A549 (cell line): ENCODE data around the gene ATP11A.

Source experiments
- CBX8 ChIP-seq: fragments of 200-600 bp; sonication (generic); IDR thresholded peaks from 2 replicates; pipeline ENCODE4 v1.6.1; 2016
- EP300 ChIP-seq, 2 experiments: fragments of >200 bp; sonication (Bioruptor Twin); formaldehyde crosslinking; IDR thresholded peaks; 2 replicates in 1 of 2; 3 replicates in 1 of 2; pipeline ENCODE4 v1.6.1; 2016 to 2017
- FOSL2 ChIP-seq, 2 experiments: fragments of 450-650 bp in 1 of 2; fragments of >200 bp in 1 of 2; sonication (Bioruptor Twin) in 1 of 2; formaldehyde crosslinking; IDR thresholded peaks; 2 replicates each; pipeline versions ENCODE4 v1.5.0 to v1.6.1; 2016 to 2020; ENCODE audit warnings: mild to moderate bottlenecking in 1 of 2, moderate library complexity in 1 of 2
- HDAC2 ChIP-seq: fragments of 200-600 bp; sonication (generic); IDR thresholded peaks from 2 replicates; pipeline ENCODE4 v1.6.1; 2016
- JUN ChIP-seq, 2 experiments: fragments of >200 bp; sonication (Bioruptor Twin); formaldehyde crosslinking; IDR thresholded peaks; 2 replicates in 1 of 2; 3 replicates in 1 of 2; pipeline ENCODE4 v1.6.1; 2016 to 2017
- PHF8 ChIP-seq: fragments of 200-600 bp; sonication (generic); IDR thresholded peaks from 2 replicates; pipeline ENCODE4 v1.6.1; 2016; ENCODE audit warnings: low read depth, mild to moderate bottlenecking, antibody characterized with exemption, moderate library complexity, borderline replicate concordance
- POLR2A ChIP-seq: IDR thresholded peaks from 2 replicates; pipeline ENCODE4 v1.6.1; 2012; ENCODE audit warnings: mild to moderate bottlenecking, low read length
- RAD21 ChIP-seq, 2 experiments: fragments of >200 bp in 1 of 2; sonication (Bioruptor Twin) in 1 of 2; formaldehyde crosslinking in 1 of 2; IDR thresholded peaks in 1 of 2; conservative IDR thresholded peaks in 1 of 2; 2 replicates in 1 of 2; 3 replicates in 1 of 2; pipeline ENCODE4 v1.6.1; 2012 to 2018; ENCODE audit warnings: inconsistent platforms in 1 of 2
- RCOR1 ChIP-seq: fragments of 150-350 bp; IDR thresholded peaks from 2 replicates; pipeline ENCODE4 v1.6.1; 2014; ENCODE audit warnings: antibody characterized with exemption, low read length, low read depth
- RNF2 ChIP-seq: fragments of 200-600 bp; sonication (generic); IDR thresholded peaks from 2 replicates; pipeline ENCODE4 v1.6.1; 2016; ENCODE audit warnings: low read depth, mild to moderate bottlenecking, antibody characterized with exemption, moderate library complexity, borderline replicate concordance
- TF ChIP-seq, protein P1 (sequence below): fragments of >200 bp; sonication (Bioruptor Twin); formaldehyde crosslinking; IDR thresholded peaks from 3 replicates; pipeline ENCODE4 v1.5.1; 2016
- TF ChIP-seq, protein P2 (sequence below): fragments of 200-600 bp; sonication (generic); IDR thresholded peaks from 2 replicates; pipeline ENCODE4 v1.6.1; 2016; ENCODE audit warnings: antibody characterized with exemption, mild to moderate bottlenecking, moderate library complexity

GRCh38 chr13:112729408-112729807 is 39.6 kb downstream of the ATP11A start:
- TF ChIP-seq, protein P1, sequence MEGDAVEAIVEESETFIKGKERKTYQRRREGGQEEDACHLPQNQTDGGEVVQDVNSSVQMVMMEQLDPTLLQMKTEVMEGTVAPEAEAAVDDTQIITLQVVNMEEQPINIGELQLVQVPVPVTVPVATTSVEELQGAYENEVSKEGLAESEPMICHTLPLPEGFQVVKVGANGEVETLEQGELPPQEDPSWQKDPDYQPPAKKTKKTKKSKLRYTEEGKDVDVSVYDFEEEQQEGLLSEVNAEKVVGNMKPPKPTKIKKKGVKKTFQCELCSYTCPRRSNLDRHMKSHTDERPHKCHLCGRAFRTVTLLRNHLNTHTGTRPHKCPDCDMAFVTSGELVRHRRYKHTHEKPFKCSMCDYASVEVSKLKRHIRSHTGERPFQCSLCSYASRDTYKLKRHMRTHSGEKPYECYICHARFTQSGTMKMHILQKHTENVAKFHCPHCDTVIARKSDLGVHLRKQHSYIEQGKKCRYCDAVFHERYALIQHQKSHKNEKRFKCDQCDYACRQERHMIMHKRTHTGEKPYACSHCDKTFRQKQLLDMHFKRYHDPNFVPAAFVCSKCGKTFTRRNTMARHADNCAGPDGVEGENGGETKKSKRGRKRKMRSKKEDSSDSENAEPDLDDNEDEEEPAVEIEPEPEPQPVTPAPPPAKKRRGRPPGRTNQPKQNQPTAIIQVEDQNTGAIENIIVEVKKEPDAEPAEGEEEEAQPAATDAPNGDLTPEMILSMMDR = no peak
- TF ChIP-seq RCOR1 (no peak), PHF8 (no peak), JUN (IDR thresholded peaks at IDR 0.05) (no peak), POLR2A (no peak), EP300 (IDR thresholded peaks at IDR 0.05) (no peak), RNF2 (no peak), FOSL2 (IDR thresholded peaks at IDR 0.05) (no peak), FOSL2 (CRISPR knock-in tag; IDR thresholded peaks at IDR 0.05) (no peak), RAD21 (conservative IDR thresholded peaks at IDR 0.05 in 1 of 2, IDR thresholded peaks at IDR 0.05 in 1 of 2) (no peak), CBX8 (no peak), HDAC2 (no peak)
- TF ChIP-seq, protein P2, sequence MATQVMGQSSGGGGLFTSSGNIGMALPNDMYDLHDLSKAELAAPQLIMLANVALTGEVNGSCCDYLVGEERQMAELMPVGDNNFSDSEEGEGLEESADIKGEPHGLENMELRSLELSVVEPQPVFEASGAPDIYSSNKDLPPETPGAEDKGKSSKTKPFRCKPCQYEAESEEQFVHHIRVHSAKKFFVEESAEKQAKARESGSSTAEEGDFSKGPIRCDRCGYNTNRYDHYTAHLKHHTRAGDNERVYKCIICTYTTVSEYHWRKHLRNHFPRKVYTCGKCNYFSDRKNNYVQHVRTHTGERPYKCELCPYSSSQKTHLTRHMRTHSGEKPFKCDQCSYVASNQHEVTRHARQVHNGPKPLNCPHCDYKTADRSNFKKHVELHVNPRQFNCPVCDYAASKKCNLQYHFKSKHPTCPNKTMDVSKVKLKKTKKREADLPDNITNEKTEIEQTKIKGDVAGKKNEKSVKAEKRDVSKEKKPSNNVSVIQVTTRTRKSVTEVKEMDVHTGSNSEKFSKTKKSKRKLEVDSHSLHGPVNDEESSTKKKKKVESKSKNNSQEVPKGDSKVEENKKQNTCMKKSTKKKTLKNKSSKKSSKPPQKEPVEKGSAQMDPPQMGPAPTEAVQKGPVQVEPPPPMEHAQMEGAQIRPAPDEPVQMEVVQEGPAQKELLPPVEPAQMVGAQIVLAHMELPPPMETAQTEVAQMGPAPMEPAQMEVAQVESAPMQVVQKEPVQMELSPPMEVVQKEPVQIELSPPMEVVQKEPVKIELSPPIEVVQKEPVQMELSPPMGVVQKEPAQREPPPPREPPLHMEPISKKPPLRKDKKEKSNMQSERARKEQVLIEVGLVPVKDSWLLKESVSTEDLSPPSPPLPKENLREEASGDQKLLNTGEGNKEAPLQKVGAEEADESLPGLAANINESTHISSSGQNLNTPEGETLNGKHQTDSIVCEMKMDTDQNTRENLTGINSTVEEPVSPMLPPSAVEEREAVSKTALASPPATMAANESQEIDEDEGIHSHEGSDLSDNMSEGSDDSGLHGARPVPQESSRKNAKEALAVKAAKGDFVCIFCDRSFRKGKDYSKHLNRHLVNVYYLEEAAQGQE = no peak
